HEK293 (cell line): ENCODE data around the gene ELN.

Source experiments
- ZBTB1 ChIP-seq: fragments of 450-650 bp; formaldehyde crosslinking; IDR thresholded peaks from 2 replicates; pipeline ENCODE4 v1.5.1; 2016; ENCODE audit warnings: missing biosample characterization, missing genetic modification characterization
- ZNF560 ChIP-seq: fragments of 450-650 bp; formaldehyde crosslinking; IDR thresholded peaks from 2 replicates; pipeline ENCODE4 v1.5.1; 2017; ENCODE audit warnings: missing biosample characterization, missing genetic modification characterization, borderline replicate concordance
- TF ChIP-seq, protein P1 (sequence below): fragments of 450-650 bp; formaldehyde crosslinking; IDR thresholded peaks from 2 replicates; pipeline ENCODE4 v1.5.1; 2016; ENCODE audit warnings: missing biosample characterization, missing genetic modification characterization

DNA sequence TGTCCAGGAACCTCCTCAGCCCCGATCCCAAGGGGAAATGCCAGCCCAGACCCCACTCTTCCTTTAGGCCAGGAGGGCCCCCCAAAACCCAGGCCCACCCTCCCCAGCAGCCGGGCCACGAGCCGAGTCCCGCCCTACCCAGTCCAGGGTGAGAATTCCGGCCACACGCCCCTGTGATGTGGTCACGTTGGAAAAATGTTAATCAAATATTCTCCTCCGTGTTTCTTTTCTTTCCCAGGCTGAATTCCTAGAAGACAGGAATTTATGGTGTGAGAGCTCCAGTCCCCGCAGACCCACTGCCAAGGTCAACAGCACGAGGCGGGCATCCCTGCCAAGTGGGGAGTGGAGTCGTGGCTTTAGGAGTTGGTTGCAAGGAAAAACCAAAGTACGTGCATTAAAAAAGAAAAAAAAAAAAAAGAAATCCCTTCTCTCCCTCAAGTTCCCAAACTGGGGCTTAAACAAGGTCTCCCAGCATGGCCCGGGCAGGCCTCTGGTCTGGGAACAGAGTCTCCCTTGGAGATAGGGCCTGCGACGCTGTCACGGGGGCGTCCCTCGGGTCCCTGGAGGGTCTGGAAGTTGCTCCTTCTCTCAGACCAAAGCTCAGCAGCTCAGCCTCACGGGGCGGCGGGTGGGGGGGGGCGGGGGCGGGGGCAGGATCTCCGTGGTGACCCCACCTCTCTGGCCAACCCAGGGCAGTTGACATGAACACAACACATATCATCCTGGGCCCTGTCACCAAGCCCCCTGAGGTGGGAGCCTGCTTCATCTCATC is 28.1 kb upstream of the ELN start:
- TF ChIP-seq ZNF560 (tag by site-specific recombination), result no peak
- TF ChIP-seq, protein P1, sequence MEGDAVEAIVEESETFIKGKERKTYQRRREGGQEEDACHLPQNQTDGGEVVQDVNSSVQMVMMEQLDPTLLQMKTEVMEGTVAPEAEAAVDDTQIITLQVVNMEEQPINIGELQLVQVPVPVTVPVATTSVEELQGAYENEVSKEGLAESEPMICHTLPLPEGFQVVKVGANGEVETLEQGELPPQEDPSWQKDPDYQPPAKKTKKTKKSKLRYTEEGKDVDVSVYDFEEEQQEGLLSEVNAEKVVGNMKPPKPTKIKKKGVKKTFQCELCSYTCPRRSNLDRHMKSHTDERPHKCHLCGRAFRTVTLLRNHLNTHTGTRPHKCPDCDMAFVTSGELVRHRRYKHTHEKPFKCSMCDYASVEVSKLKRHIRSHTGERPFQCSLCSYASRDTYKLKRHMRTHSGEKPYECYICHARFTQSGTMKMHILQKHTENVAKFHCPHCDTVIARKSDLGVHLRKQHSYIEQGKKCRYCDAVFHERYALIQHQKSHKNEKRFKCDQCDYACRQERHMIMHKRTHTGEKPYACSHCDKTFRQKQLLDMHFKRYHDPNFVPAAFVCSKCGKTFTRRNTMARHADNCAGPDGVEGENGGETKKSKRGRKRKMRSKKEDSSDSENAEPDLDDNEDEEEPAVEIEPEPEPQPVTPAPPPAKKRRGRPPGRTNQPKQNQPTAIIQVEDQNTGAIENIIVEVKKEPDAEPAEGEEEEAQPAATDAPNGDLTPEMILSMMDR (tag by site-specific recombination), result no peak
- TF ChIP-seq ZBTB1 (tag by site-specific recombination), result no peak
